Vagina (tissue), 2 donors: ENCODE results near the gene CNGA4.

ENCODE experiments used
- CTCF ChIP-seq, 3 experiments: fragments of 450-650 bp in 2 of 3; fragments of 200-600 bp in 1 of 3; sonication (generic) in 1 of 3; IDR thresholded peaks; one replicate each; pipeline ENCODE4 v1.5.1; 2017 to 2019; ENCODE audit warnings: antibody characterized with exemption in 3 of 3, mild to moderate bottlenecking in 2 of 3, moderate library complexity in 2 of 3
- POLR2A ChIP-seq, 2 donors: fragments of 450-650 bp; IDR thresholded peaks; one replicate each; pipeline ENCODE4 v1.6.1; 2017; ENCODE audit warnings: antibody characterized with exemption in 2 of 2, mild to moderate bottlenecking in 2 of 2, moderate library complexity in 2 of 2

DNA sequence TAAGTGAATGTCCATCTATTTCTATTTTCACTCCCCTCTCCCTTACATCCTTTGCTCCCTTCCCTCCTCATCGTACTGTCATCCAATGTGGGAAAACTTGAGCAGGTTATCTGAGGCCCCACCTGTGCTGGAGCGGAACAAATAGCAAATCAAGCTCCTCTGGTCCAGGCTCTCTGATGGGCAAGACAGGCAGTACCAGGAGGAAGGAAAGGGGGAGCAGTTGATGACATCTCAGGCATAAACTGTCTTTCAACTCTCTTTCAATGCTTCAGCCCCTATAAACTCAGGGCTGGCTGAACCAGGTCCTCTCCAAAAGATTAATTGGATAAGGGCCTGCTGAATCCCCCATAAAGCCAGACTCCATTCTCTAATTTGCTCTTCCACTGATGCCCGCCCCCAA is 19.3 kb downstream of the CNGA4 start:
- TF ChIP-seq CTCF (IDR thresholded peaks at IDR 0.05) (no peak), POLR2A (IDR thresholded peaks at IDR 0.05) (no peak)
